ENCODE data around the gene CCDC107. TPM values are rescaled to one million over a fixed set of nuclear protein-coding genes. Genes with fewer than 3 reads are reported as not detected.

Gene CCDC107
- total RNA-seq = 1 to 10 TPM; 5.4 to 6.7 TPM
- polyA plus RNA-seq = 10 to 100 TPM; 14.2 to 20.2 TPM

- H3K27ac ChIP-seq (ENCODE audit: low read depth in 1 of 2, low read length in 2 of 2) = peak within 1 kb of the TSS; percentile 98 to 99
- peak; percentile 91 for DNase-seq (ENCODE audit: low spot score)
- H3K4me3 ChIP-seq (ENCODE audit: low read depth in 1 of 3, low read length in 3 of 3) = peak within 1 kb of the TSS; percentile 79 to 87 (median 79)
- H3K36me3 ChIP-seq (ENCODE audit: control insufficient read depth in 4 of 4, insufficient read depth in 3 of 4, low read depth in 1 of 4, low read length in 3 of 4) = no peaks in the 10 kb centered on the region
- H3K9me3 ChIP-seq (ENCODE audit: control insufficient read depth in 4 of 4, low read length in 3 of 4) = no peaks in the 10 kb centered on the region
- H3K4me1 ChIP-seq (ENCODE audit: control insufficient read depth in 4 of 4, insufficient read depth in 4 of 4, low read length in 3 of 4) = peaks cover 2 to 24% (median 5%) of the 10 kb centered on the region in 4 donors
- under 1% methylated on average over 67 of the region's 67 CpGs for WGBS
- peak within 1 kb of the TSS; percentile 91 to 97 for H3K9ac ChIP-seq (ENCODE audit: low read depth in 1 of 2, low read length in 2 of 2)
- H3K27me3 ChIP-seq (ENCODE audit: control insufficient read depth in 4 of 4, insufficient read depth in 4 of 4, low read length in 3 of 4) = no peaks in the 10 kb centered on the region
- TF ChIP-seq TAF1 (conservative IDR thresholded peaks at IDR 0.05) (peak; percentile 56), FOXA1 (IDR thresholded peaks at IDR 0.05) (no peak), FOXA2 (IDR thresholded peaks at IDR 0.05) (no peak), RAD21 (IDR thresholded peaks at IDR 0.05) (peak; percentile 70 to 75), ZBTB33 (IDR thresholded peaks at IDR 0.05) (no peak), HNF4G (IDR thresholded peaks at IDR 0.05) (no peak), YY1 (IDR thresholded peaks at IDR 0.05) (peak; percentile 95), EGR1 (IDR thresholded peaks at IDR 0.05; ENCODE audit: low read depth in 2 of 2) (no peak), ATF3 (IDR thresholded peaks at IDR 0.05) (no peak), JUND (IDR thresholded peaks at IDR 0.05) (no peak), REST (IDR thresholded peaks at IDR 0.05) (peak; percentile 35), HNF4A (conservative IDR thresholded peaks at IDR 0.05) (no peak), CTCF (IDR thresholded peaks at IDR 0.05; ENCODE audit: low read depth, low read length, missing input control) (peak; percentile 39)
These were observed at the start of gene CCDC107 for GRCh38 chr9:35658137-35658967. TSS of gene CCDC107 (plus strand) at chr9:35658292. CDS start at chr9:35658380, 88 bp downstream.
